GM12878 (cell line): Measurements from ENCODE around the gene FKBP2. TPM values are rescaled to one million over a fixed set of nuclear protein-coding genes. Genes with fewer than 3 reads are reported as not detected.

Experiments used
- CBX5 ChIP-seq: sonication (generic); IDR thresholded peaks from 2 replicates; pipeline ENCODE4 v1.6.1; 2016; ENCODE audit warnings: low read depth, moderate library complexity, mild to moderate bottlenecking, inconsistent platforms
- HCFC1 ChIP-seq: fragments of 150-350 bp; IDR thresholded peaks from 2 replicates; pipeline ENCODE4 v1.6.1; 2014; ENCODE audit warnings: low read length
- HDAC2 ChIP-seq: fragments of 200-600 bp; sonication (generic); IDR thresholded peaks from 2 replicates; pipeline ENCODE4 v1.6.1; 2017
- IRF4 ChIP-seq: IDR thresholded peaks from 2 replicates; pipeline ENCODE4 v1.6.1; 2011; ENCODE audit warnings: low read depth, low read length
- KLF5 ChIP-seq: fragments of 450-650 bp; IDR thresholded peaks from 2 replicates; pipeline ENCODE4 v1.6.1; 2014; ENCODE audit warnings: mild to moderate bottlenecking; ENCODE audit not compliant: partially characterized antibody
- MYC ChIP-seq: IDR thresholded peaks from 2 replicates; pipeline ENCODE4 v1.6.1; 2011; ENCODE audit warnings: mild to moderate bottlenecking, low read length, moderate library complexity, inconsistent platforms; ENCODE audit not compliant: insufficient read depth, insufficient replicate concordance, insufficient read length, severe bottlenecking
- NR2C2 ChIP-seq: IDR thresholded peaks from 2 replicates; pipeline ENCODE4 v1.6.1; 2011; ENCODE audit warnings: borderline replicate concordance, low read depth; ENCODE audit not compliant: control insufficient read depth, insufficient read length
- NRF1 ChIP-seq: conservative IDR thresholded peaks from 2 replicates; pipeline ENCODE4 v1.6.1; 2011; ENCODE audit warnings: mild to moderate bottlenecking, low read depth, low read length, improper control_type of control experiment
- PML ChIP-seq: IDR thresholded peaks from 2 replicates; pipeline ENCODE4 v1.6.1; 2012; ENCODE audit warnings: low read length, inconsistent platforms
- POLR2AphosphoS5 ChIP-seq: IDR thresholded peaks from 2 replicates; pipeline ENCODE4 v1.6.1; 2011; ENCODE audit warnings: mild to moderate bottlenecking, low read length, inconsistent platforms
- SIN3A ChIP-seq: IDR thresholded peaks from 2 replicates; pipeline ENCODE4 v1.6.1; 2012; ENCODE audit warnings: low read depth, low read length, improper control_type of control experiment
- SUPT20H ChIP-seq: IDR thresholded peaks from 2 replicates; pipeline ENCODE4 v1.6.1; 2011; ENCODE audit warnings: low read depth, mild to moderate bottlenecking, low read length, moderate library complexity, borderline replicate concordance; ENCODE audit not compliant: control insufficient read depth
- SUZ12 ChIP-seq: fragments of 200-600 bp; sonication (generic); IDR thresholded peaks from one replicate; pipeline ENCODE4 v1.6.1; 2018; ENCODE audit warnings: antibody characterized with exemption, mild to moderate bottlenecking; ENCODE audit not compliant: unreplicated experiment
- USF2 ChIP-seq: IDR thresholded peaks from 2 replicates; pipeline ENCODE4 v1.6.1; 2011; ENCODE audit warnings: low read depth, low read length, improper control_type of control experiment, borderline replicate concordance
- YBX1 ChIP-seq: fragments of 450-650 bp; IDR thresholded peaks from 2 replicates; pipeline ENCODE4 v1.6.1; 2016; ENCODE audit warnings: antibody characterized with exemption
- ZBED1 ChIP-seq: IDR thresholded peaks from 2 replicates; pipeline ENCODE4 v1.6.1; 2016; ENCODE audit warnings: borderline replicate concordance
- ZBTB4 ChIP-seq: fragments of 450-650 bp; formaldehyde crosslinking; IDR thresholded peaks from 2 replicates; pipeline ENCODE4 v1.4.0; 2022; ENCODE audit warnings: mild to moderate bottlenecking, moderate library complexity
- ZNF207 ChIP-seq: fragments of 450-650 bp; IDR thresholded peaks from 2 replicates; pipeline ENCODE4 v1.6.1; 2014; ENCODE audit warnings: antibody characterized with exemption, mild to moderate bottlenecking, borderline replicate concordance
- ZNF384 ChIP-seq: IDR thresholded peaks from 2 replicates; pipeline ENCODE4 v1.6.1; 2012; ENCODE audit warnings: low read depth, mild to moderate bottlenecking, low read length, improper control_type of control experiment, borderline replicate concordance
- polyA plus RNA-seq, 11 experiments: library from polyadenylated mRNA; depleted of rRNA in 4 of 11; unstranded in 6 of 11; stranded (reverse) in 5 of 11; fragments of >200 nt; fragmentation: Nextera tagmentation in 4 of 11; fragmentation: Illumina TruSeq in 1 of 11; extraction: Ambion mirVana in 4 of 11; extraction: Trizol in 1 of 11; gene quantifications; 1 replicate in 1 of 11; 2 replicates in 10 of 11; pipeline versions ENCODE4 v1.2.1 to v1.2.3, GENCODE V29; 2011 to 2016; ENCODE audit warnings: inconsistent platforms in 2 of 11, missing spikeins in 2 of 11, low read depth in 1 of 11
- total RNA-seq, 4 experiments: library from RNA; depleted of rRNA in 3 of 4; stranded (reverse); fragments of >200 nt in 3 of 4; fragmentation: Illumina TruSeq in 1 of 4; extraction: Trizol in 1 of 4; gene quantifications; 2 replicates each; pipeline versions ENCODE4 v1.2.1 to v1.2.3, GENCODE V29; 2013 to 2021
- TF ChIP-seq, protein P1 (sequence below): IDR thresholded peaks from 2 replicates; pipeline ENCODE4 v1.6.1; 2012; ENCODE audit warnings: improper control_type of control experiment, low read depth, low read length; ENCODE audit not compliant: insufficient replicate concordance
- TF ChIP-seq, protein P2 (sequence below): IDR thresholded peaks from 2 replicates; pipeline ENCODE4 v1.6.1; 2012; ENCODE audit warnings: low read depth, low read length, improper control_type of control experiment

Gene FKBP2
- total and polyA plus RNA-seq, 10 of the 15 experiments (the other 5 are each of a cell fraction or from before 2014, with no cell fraction given) = 1.8 to 99.7 (median 39.5) TPM

DNA sequence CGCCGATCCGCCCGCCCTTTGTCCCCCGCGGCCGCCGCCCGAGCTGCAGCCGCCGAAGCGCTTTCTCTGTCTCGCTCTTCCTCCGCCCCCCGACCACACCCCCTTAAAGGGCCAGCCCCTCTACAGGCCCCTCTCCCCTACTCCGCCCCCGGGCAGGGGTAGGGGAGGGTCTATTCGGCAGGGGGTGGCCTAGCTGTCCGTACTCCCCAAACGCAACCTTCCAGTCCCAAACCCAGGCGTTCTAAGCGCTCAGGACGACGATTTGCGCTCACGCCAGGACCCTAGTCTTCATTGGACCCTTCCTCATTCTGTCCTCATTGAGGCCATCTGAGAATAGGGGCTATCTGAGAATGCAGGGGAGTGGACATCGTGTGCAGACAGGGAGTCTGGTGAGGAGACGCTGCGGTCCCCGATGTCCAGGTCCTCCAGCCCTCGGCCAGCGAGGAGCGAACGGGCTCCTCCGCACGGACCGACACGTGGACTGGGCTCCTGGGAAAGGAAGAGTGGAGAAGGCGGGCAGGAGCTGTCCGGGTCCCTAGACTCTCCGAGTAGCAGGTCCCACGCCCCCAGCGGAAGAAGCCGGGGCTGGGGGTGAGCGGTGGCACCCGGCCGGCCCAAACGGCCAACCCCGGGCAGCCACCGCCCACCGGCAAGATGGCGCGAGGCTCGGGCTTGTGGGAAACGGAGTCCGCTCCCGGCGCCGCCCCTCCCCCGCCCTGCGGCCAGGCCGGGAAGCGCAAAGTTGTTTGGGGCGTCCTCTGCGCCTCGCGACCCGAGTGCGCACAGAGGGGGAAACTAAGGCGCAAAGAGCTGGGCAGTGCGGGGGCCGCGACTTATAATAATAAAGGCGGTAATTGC, 6.2 kb downstream of the FKBP2 start, which contains the start of gene PPP1R14B (continued):
- TF ChIP-seq MYC (no peak), YBX1 (no peak), USF2 (no peak), HCFC1 (peak; percentile 91), SUZ12 (no peak), IRF4 (no peak), KLF5 (no peak), ZBTB4 (no peak), ZBED1 (no peak), PML (no peak), NRF1 (no peak), CBX5 (no peak), ZNF207 (0 out of 2 replicates have a peak, but pooled peaks have one; percentile 48), POLR2AphosphoS5 (no peak), HDAC2 (no peak), NR2C2 (no peak), ZNF384 (no peak), SIN3A (peak; percentile 66), SUPT20H (no peak)
- TF ChIP-seq, protein P1, sequence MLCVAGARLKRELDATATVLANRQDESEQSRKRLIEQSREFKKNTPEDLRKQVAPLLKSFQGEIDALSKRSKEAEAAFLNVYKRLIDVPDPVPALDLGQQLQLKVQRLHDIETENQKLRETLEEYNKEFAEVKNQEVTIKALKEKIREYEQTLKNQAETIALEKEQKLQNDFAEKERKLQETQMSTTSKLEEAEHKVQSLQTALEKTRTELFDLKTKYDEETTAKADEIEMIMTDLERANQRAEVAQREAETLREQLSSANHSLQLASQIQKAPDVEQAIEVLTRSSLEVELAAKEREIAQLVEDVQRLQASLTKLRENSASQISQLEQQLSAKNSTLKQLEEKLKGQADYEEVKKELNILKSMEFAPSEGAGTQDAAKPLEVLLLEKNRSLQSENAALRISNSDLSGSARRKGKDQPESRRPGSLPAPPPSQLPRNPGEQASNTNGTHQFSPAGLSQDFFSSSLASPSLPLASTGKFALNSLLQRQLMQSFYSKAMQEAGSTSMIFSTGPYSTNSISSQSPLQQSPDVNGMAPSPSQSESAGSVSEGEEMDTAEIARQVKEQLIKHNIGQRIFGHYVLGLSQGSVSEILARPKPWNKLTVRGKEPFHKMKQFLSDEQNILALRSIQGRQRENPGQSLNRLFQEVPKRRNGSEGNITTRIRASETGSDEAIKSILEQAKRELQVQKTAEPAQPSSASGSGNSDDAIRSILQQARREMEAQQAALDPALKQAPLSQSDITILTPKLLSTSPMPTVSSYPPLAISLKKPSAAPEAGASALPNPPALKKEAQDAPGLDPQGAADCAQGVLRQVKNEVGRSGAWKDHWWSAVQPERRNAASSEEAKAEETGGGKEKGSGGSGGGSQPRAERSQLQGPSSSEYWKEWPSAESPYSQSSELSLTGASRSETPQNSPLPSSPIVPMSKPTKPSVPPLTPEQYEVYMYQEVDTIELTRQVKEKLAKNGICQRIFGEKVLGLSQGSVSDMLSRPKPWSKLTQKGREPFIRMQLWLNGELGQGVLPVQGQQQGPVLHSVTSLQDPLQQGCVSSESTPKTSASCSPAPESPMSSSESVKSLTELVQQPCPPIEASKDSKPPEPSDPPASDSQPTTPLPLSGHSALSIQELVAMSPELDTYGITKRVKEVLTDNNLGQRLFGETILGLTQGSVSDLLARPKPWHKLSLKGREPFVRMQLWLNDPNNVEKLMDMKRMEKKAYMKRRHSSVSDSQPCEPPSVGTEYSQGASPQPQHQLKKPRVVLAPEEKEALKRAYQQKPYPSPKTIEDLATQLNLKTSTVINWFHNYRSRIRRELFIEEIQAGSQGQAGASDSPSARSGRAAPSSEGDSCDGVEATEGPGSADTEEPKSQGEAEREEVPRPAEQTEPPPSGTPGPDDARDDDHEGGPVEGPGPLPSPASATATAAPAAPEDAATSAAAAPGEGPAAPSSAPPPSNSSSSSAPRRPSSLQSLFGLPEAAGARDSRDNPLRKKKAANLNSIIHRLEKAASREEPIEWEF = no peak
- TF ChIP-seq, protein P2, sequence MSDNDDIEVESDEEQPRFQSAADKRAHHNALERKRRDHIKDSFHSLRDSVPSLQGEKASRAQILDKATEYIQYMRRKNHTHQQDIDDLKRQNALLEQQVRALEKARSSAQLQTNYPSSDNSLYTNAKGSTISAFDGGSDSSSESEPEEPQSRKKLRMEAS = no peak
